ENCODE data around the gene LDLRAD4. TPM values are rescaled to one million over a fixed set of nuclear protein-coding genes. Genes with fewer than 3 reads are reported as not detected.
A peak's percentile ranks its signal among the peaks of the same experiment; 100 is the strongest.

LDLRAD4 gene
- total RNA-seq, 1 experiment from 2014 or later = 15.5 TPM

- in situ Hi-C loops (cut with HindIII; ENCODE audit: low pct_unique_long_range_greater_than_20kb, low sequenced_read_pairs) = no loop called here
Measured at GRCh38 chr18:13192970-13193369, 25.6 kb upstream of the LDLRAD4 start.

GRCh38 chr18:13194239-13194638 is 24.3 kb upstream of the LDLRAD4 start:
- no peak for DNase-seq (ENCODE audit: low read depth, low spot score)
- in situ Hi-C loops (cut with HindIII; ENCODE audit: low pct_unique_long_range_greater_than_20kb, low sequenced_read_pairs) = no loop called here

More at GRCh38 chr18:13192970-13193369, 25.6 kb upstream of the LDLRAD4 start:
- no peak for DNase-seq (ENCODE audit: low read depth, low spot score)

- no peak for DNase-seq (ENCODE audit: low read depth, low spot score)
- in situ Hi-C loops (cut with HindIII; ENCODE audit: low pct_unique_long_range_greater_than_20kb, low sequenced_read_pairs) = no loop called here
Measured at GRCh38 chr18:13198701-13199100, 19.9 kb upstream of the LDLRAD4 start.

GRCh38 chr18:13199169-13199568 is 19.4 kb upstream of the LDLRAD4 start:
- in situ Hi-C loops (cut with HindIII; ENCODE audit: low pct_unique_long_range_greater_than_20kb, low sequenced_read_pairs) = no loop called here
- DNase-seq (ENCODE audit: low read depth, low spot score) = no peak

DNA sequence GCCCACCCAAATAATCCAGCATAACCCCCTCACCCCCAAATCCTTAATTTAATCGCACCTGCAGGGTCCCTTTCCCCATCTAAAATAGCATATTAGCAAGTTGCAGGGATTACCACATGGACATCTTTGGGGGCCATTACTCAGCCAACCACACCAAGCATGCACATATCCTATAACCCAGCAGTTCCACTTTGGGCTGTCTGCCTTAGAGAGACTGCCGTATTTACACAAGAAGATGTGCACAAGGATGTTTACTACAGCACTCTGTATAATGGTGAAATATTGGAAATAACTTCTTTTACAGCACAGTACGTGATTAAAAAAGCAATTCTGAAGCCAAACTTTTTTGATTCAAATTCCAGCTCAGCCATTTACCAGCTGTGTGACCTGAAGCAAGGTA is 17.3 kb upstream of the LDLRAD4 start:
- DNase-seq (ENCODE audit: low read depth, low spot score) = no peak
- in situ Hi-C loops (cut with HindIII; ENCODE audit: low pct_unique_long_range_greater_than_20kb, low sequenced_read_pairs) = loop anchor here (25.0 kb wide), 1 partner anchor 436 kb away; no protein-coding TSS in a partner anchor

DNA sequence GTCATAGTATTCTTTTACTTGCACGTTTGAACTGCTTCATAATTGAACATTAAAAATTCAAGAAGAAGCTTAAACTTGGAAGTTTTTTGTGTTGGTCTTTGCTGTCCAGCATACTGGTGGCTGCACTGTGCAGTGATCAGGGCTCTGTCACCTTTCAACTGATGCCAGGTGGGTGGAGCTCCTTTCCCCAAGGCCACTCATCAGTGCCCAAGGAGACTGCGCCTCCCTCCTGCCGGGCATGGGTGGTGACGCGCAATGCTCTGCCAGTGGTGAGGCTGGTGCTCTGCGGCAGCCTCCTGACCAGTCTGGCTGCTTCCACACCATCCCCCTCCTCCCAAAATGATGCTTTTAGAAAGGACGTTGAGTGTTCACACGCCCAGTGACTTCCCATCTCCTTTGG is 16.0 kb upstream of the LDLRAD4 start:
- in situ Hi-C loops (cut with HindIII; ENCODE audit: low pct_unique_long_range_greater_than_20kb, low sequenced_read_pairs) = loop anchor here (25.0 kb wide), 1 partner anchor 435 kb away; no protein-coding TSS in a partner anchor

DNA sequence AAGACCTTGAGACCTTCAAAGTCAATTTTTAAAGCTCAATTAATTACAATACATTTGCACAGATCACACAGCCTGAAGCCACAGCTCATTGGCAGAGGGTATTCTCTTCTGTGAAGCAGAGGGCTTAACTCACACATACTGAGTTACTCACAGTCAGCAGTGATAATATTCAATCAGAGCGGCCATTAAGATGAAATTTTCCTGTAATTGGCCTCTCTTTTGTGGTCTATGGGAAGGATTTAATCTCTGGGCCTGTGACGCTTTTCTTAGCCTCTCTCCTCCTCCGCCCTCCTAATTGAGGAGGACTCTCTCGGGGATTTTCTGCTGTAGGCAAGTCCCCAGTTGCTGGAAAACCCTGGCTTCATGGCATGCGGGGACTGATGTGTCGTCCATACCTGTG is 12.3 kb upstream of the LDLRAD4 start:
- DNase-seq (ENCODE audit: low read depth, low spot score) = no peak
- in situ Hi-C loops (cut with HindIII; ENCODE audit: low pct_unique_long_range_greater_than_20kb, low sequenced_read_pairs) = loop anchor here (25.0 kb wide), 1 partner anchor 431 kb away; no protein-coding TSS in a partner anchor

More for the DNA sequence above, 16.0 kb upstream of the LDLRAD4 start:
- no peak for DNase-seq (ENCODE audit: low read depth, low spot score)

GRCh38 chr18:13207294-13207693 is 11.3 kb upstream of the LDLRAD4 start:
- in situ Hi-C loops (cut with HindIII; ENCODE audit: low pct_unique_long_range_greater_than_20kb, low sequenced_read_pairs) = loop anchor here (25.0 kb wide), 1 partner anchor 430 kb away; no protein-coding TSS in a partner anchor
- no peak for DNase-seq (ENCODE audit: low read depth, low spot score)

GRCh38 chr18:13211534-13211933 is 7.0 kb upstream of the LDLRAD4 start:
- no peak for DNase-seq (ENCODE audit: low read depth, low spot score)
- in situ Hi-C loops (cut with HindIII; ENCODE audit: low pct_unique_long_range_greater_than_20kb, low sequenced_read_pairs) = loop anchor here (25.0 kb wide), 1 partner anchor 426 kb away; no protein-coding TSS in a partner anchor

DNA sequence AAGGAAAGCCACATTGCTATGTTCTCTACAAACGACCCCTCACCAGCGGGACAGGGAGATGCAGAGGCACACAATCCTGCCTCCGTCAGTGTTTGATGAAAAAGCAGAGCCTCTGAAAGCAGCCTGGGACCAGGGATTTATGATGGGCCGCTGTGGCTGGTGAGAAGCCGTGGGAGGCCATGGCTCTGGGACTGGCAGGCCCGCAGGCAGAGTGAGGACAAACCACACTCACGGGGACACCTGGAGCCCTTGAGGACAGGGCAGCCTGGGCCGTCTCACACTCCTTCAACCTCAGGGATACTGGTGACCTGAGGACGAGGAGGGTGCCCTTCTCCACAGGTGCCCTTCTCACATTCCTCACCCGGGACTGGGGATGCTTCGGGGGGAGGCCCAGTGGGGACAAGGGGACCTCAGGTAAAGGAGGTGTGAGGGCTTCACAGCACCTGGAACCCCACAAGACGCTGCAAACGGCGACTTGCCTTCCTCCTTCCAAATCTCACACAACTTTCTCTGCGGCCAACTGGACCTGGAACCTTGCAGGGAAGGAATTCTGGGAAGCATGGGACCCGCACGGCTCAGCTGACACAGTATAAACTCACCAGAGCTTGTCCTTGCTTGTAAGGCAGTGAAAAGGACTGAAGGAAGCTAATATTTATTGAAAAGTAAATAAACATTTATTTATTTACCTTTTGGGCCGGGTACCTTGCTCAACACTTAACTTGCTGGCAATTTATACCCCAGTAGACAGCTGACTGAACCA is 5.3 kb upstream of the LDLRAD4 start:
- in situ Hi-C loops (cut with HindIII; ENCODE audit: low pct_unique_long_range_greater_than_20kb, low sequenced_read_pairs) = loop anchor here (25.0 kb wide), 1 partner anchor 424 kb away; no protein-coding TSS in a partner anchor
- DNase-seq (ENCODE audit: low read depth, low spot score) = no peak

- no peak for DNase-seq (ENCODE audit: low read depth, low spot score)
- in situ Hi-C loops (cut with HindIII; ENCODE audit: low pct_unique_long_range_greater_than_20kb, low sequenced_read_pairs) = loop anchor here (25.0 kb wide), 1 partner anchor 423 kb away; no protein-coding TSS in a partner anchor
Measured at GRCh38 chr18:13214609-13215008, 4.0 kb upstream of the LDLRAD4 start.

- in situ Hi-C loops (cut with HindIII; ENCODE audit: low pct_unique_long_range_greater_than_20kb, low sequenced_read_pairs) = loop anchor here (25.0 kb wide), 1 partner anchor 421 kb away; no protein-coding TSS in a partner anchor
- DNase-seq (ENCODE audit: low read depth, low spot score) = peak; percentile 85
Measured at GRCh38 chr18:13216092-13216582, 2.4 kb upstream of the LDLRAD4 start.

- in situ Hi-C loops (cut with HindIII; ENCODE audit: low pct_unique_long_range_greater_than_20kb, low sequenced_read_pairs) = loop anchor here (25.0 kb wide), 1 partner anchor 420 kb away; no protein-coding TSS in a partner anchor
- peak; percentile 28 for DNase-seq (ENCODE audit: low read depth, low spot score)
Measured at GRCh38 chr18:13216711-13217465, 1.7 kb upstream of the LDLRAD4 start.

DNA sequence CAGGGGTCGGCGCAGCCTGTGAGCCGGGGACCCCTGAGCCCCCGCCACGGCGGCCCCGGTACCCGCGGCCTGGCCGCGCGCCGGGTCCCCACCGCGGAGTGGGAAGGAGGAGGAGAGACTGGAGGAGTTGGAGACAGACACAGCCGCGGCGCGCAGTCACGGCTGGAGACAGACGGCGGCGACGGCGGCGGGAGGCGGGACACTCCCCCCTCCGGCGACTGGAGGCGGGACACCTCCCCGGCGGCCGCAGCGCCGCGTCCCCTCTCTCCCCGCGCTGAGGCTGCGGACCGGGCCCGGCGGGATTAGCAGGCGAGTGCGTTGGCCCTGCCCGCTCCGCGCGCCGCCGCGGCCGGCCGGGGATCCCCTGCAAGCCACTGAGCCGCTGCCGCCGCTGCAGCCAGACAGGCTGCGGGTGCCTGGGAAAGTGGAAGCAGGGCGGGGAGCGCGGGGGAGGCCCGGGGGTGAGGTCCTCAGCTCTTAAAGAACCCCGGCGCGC is 1.0 kb upstream of the LDLRAD4 start:
- peak; percentile 46 for DNase-seq (ENCODE audit: low read depth, low spot score)
- in situ Hi-C loops (cut with HindIII; ENCODE audit: low pct_unique_long_range_greater_than_20kb, low sequenced_read_pairs) = loop anchor here (25.0 kb wide), 1 partner anchor 420 kb away; no protein-coding TSS in a partner anchor

GRCh38 chr18:13217971-13218367 is 591 bp upstream of the LDLRAD4 start:
- no peak for DNase-seq (ENCODE audit: low read depth, low spot score)
- in situ Hi-C loops (cut with HindIII; ENCODE audit: low pct_unique_long_range_greater_than_20kb, low sequenced_read_pairs) = loop anchor here (25.0 kb wide), 1 partner anchor 419 kb away; no protein-coding TSS in a partner anchor

GRCh38 chr18:13218997-13219396 is 437 bp downstream of the LDLRAD4 start:
- in situ Hi-C loops (cut with HindIII; ENCODE audit: low pct_unique_long_range_greater_than_20kb, low sequenced_read_pairs) = loop anchor here (25.0 kb wide), 1 partner anchor 418 kb away; no protein-coding TSS in a partner anchor
- no peak for DNase-seq (ENCODE audit: low read depth, low spot score)

GRCh38 chr18:13219593-13220159 is 1.1 kb downstream of the LDLRAD4 start:
- DNase-seq (ENCODE audit: low read depth, low spot score) = no peak
- in situ Hi-C loops (cut with HindIII; ENCODE audit: low pct_unique_long_range_greater_than_20kb, low sequenced_read_pairs) = loop anchor here (25.0 kb wide), 1 partner anchor 418 kb away; no protein-coding TSS in a partner anchor

Measured in SK-MEL-5 (cell line).